ENCODE measurements around the gene NRP1. TPM values are rescaled to one million over a fixed set of nuclear protein-coding genes. Genes with fewer than 3 reads are reported as not detected.

Gene NRP1
- polyA plus RNA-seq, 2 of the 4 experiments (the other 2 are of a cell fraction) = 121 to 259 TPM

DNA sequence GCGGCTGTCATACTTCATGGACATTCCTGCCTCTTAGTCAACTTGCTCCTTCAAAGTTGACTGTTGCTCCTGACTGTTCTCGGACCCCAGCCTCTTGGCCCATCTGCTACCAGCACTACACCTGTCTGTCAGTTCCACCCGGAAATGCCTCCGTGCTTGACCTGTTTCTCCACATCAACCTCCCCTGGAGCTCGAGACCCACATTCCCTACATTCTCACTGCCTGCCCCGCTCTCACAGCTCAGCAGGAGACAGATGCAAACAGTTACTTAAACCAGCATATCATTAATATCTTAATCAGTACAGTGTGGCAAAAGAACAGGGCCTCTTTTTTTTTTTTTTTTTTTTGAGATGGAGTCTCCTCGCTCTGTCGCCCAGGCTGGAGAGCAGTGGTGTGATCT, 174.3 kb downstream of the NRP1 start:
- ATAC-seq = no peak
- FAIRE-seq = no peak
- ChIA-PET POLR2A (interaction anchor here (0.7 kb wide), 1 partner anchor 106 kb away, joined by 3 read pairs; no protein-coding TSS in a partner anchor), CTCF (interaction anchor here (1.1 to 4.3 kb wide), 3 partner anchors 33 to 1478 kb away, joined by 3 to 22 read pairs (median 6); no protein-coding TSS in a partner anchor)
- Histone ChIP-seq H3K9me3 (peaks cover 2% of the 10 kb centered on the region; the same call in 1 of the 3 replicates), H3K4me2 (no peak overlapping the region), H3K27ac (peak overlapping the region; percentile 44 to 70; a peak in 5 of 6 replicates), H3K4me3 (no peak overlapping the region), H3K4me1 (peaks cover 48% of the 10 kb centered on the region)
- DNase-seq (ENCODE audit: low read depth in 1 of 2, low spot score in 1 of 2) = no peak
- TF ChIP-seq HEYL (CRISPR knock-in tag; IDR thresholded peaks at IDR 0.05) (no peak), EP300 (IDR thresholded peaks at IDR 0.05) (no peak), FOSL2 (IDR thresholded peaks at IDR 0.05) (no peak), FOSL2 (CRISPR knock-in tag; IDR thresholded peaks at IDR 0.05) (no peak), CBX8 (IDR thresholded peaks at IDR 0.05) (no peak), JUN (IDR thresholded peaks at IDR 0.05) (no peak), GATA3 (IDR thresholded peaks at IDR 0.05; ENCODE audit: borderline replicate concordance) (no peak)
- TF ChIP-seq, protein P1, sequence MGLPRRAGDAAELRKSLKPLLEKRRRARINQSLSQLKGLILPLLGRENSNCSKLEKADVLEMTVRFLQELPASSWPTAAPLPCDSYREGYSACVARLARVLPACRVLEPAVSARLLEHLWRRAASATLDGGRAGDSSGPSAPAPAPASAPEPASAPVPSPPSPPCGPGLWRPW (IDR thresholded peaks at IDR 0.05) = no peak
- TF ChIP-seq, protein P2, sequence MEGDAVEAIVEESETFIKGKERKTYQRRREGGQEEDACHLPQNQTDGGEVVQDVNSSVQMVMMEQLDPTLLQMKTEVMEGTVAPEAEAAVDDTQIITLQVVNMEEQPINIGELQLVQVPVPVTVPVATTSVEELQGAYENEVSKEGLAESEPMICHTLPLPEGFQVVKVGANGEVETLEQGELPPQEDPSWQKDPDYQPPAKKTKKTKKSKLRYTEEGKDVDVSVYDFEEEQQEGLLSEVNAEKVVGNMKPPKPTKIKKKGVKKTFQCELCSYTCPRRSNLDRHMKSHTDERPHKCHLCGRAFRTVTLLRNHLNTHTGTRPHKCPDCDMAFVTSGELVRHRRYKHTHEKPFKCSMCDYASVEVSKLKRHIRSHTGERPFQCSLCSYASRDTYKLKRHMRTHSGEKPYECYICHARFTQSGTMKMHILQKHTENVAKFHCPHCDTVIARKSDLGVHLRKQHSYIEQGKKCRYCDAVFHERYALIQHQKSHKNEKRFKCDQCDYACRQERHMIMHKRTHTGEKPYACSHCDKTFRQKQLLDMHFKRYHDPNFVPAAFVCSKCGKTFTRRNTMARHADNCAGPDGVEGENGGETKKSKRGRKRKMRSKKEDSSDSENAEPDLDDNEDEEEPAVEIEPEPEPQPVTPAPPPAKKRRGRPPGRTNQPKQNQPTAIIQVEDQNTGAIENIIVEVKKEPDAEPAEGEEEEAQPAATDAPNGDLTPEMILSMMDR (IDR thresholded peaks at IDR 0.05) = no peak
- TF ChIP-seq, protein P3, sequence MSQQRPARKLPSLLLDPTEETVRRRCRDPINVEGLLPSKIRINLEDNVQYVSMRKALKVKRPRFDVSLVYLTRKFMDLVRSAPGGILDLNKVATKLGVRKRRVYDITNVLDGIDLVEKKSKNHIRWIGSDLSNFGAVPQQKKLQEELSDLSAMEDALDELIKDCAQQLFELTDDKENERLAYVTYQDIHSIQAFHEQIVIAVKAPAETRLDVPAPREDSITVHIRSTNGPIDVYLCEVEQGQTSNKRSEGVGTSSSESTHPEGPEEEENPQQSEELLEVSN (IDR thresholded peaks at IDR 0.05; ENCODE audit: borderline replicate concordance, low read depth) = no peak
- 91% methylated on average over 8 of the region's 8 CpGs for WGBS (ENCODE audit: missing lambda C conversion rate)

DNA sequence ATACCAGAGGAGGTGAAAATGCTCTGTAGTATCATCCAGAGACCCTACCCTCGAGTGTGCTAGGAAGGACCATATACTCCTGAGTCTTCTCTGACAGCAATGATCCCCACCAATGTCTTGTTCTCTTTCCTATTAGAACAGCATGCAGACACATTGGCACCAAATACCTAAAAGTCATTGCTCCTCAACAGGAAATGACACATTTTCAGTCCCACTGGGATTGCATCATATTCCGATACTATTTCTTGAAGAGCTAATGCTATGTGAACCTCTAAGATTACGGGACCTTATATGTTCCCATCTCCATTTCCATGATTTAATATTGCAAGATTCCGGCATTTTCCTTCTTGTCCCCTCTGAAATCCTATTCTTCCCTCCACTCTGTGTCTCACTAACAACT, 177.4 kb downstream of the NRP1 start:
- 55% methylated on average over 4 of the region's 4 CpGs for WGBS (ENCODE audit: missing lambda C conversion rate)
- H3K4me3 ChIP-seq = no peak overlapping the region; the same call in 2 of the 3 replicates
- ChIA-PET CTCF (interaction anchor here (0.6 to 4.3 kb wide), 3 partner anchors 14 to 148 kb away, joined by 3 to 22 read pairs (median 3); no protein-coding TSS in a partner anchor), POLR2A (no interaction called here)
- FAIRE-seq (peak; percentile 72), DNase-seq (ENCODE audit: low read depth in 1 of 2, low spot score in 1 of 2) (peak in 1 of 2 experiments; percentile 58), ATAC-seq (no peak)
- 0 out of 2 replicates have a peak, but pooled peaks have one; percentile 33 for TF ChIP-seq CHD4 (IDR thresholded peaks at IDR 0.05; ENCODE audit: borderline replicate concordance)
- TF ChIP-seq FOXS1 (CRISPR knock-in tag; IDR thresholded peaks at IDR 0.05) = peak; percentile 38; the same call in 1 of the 2 replicates
- no peak for TF ChIP-seq ESRRA (IDR thresholded peaks at IDR 0.05; ENCODE audit: borderline replicate concordance, low read length)
- TF ChIP-seq JUNB (IDR thresholded peaks at IDR 0.05) = no peak
- no peak for TF ChIP-seq FOSL2 (IDR thresholded peaks at IDR 0.05)
- peak; percentile 51; the same call in 1 of the 2 replicates for TF ChIP-seq FOSL2 (CRISPR knock-in tag; IDR thresholded peaks at IDR 0.05)
- peak; percentile 64 to 95; a peak in 3 of 4 replicates for TF ChIP-seq CEBPB (IDR thresholded peaks at IDR 0.05)
- peak; percentile 14; the same call in 1 of the 2 replicates for TF ChIP-seq HOXB13 (CRISPR knock-in tag; IDR thresholded peaks at IDR 0.05; ENCODE audit: low read depth)
- TF ChIP-seq, protein P4, sequence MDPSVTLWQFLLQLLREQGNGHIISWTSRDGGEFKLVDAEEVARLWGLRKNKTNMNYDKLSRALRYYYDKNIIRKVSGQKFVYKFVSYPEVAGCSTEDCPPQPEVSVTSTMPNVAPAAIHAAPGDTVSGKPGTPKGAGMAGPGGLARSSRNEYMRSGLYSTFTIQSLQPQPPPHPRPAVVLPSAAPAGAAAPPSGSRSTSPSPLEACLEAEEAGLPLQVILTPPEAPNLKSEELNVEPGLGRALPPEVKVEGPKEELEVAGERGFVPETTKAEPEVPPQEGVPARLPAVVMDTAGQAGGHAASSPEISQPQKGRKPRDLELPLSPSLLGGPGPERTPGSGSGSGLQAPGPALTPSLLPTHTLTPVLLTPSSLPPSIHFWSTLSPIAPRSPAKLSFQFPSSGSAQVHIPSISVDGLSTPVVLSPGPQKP (IDR thresholded peaks at IDR 0.05; ENCODE audit: low read depth, low read length) = no peak
- no peaks in the 10 kb centered on the region for H3K9me3 ChIP-seq
- peak overlapping the region; percentile 66 for H3K4me2 ChIP-seq
- peaks cover 28% of the 10 kb centered on the region for H3K4me1 ChIP-seq
- H3K27ac ChIP-seq = peak overlapping the region; percentile 87
